SK-N-SH (cell line): Measurements from ENCODE around the gene DDX42. TPM values are rescaled to one million over a fixed set of nuclear protein-coding genes. Genes with fewer than 3 reads are reported as not detected.

Experiments used
- CTCF ChIA-PET: fragments of 300-600, 350-600 bp; formaldehyde crosslinking; extraction: SDS; loops from one replicate; lab custom pipeline; 2021; lab: Yijun Ruan, JAX
- POLR2A ChIA-PET: fragments of 350-600 bp; sonication (Branson Sonifier 250); formaldehyde crosslinking; extraction: SDS; loops from one replicate; lab custom pipeline; 2020; ENCODE audit warnings: antibody characterized with exemption, inconsistent platforms; lab: Yijun Ruan, JAX
- DNase-seq: peaks from one replicate; pipeline ENCODE4 v3.0.0; 2012
- H2AFZ ChIP-seq: fragments of 200-600 bp; sonication (generic); 2 replicates; pipeline ENCODE4 v1.8.1; 2016; ENCODE audit warnings: antibody characterized with exemption, mild to moderate bottlenecking, low read depth
- H3F3A ChIP-seq: fragments of 200-600 bp; sonication (generic); replicated peaks from 2 replicates; pipeline ENCODE3; 2016; ENCODE audit warnings: antibody characterized with exemption, mild to moderate bottlenecking; ENCODE audit not compliant: insufficient read depth
- H3K27ac ChIP-seq, 2 experiments: fragments of 200-500 bp in 1 of 2; fragments of 200-600 bp in 1 of 2; sonication (Bioruptor generic) in 1 of 2; sonication (generic), shearing (Covaris generic) in 1 of 2; 2 replicates each; pipeline versions ENCODE4 v1.5.1 to v1.6.1; 2014 to 2016; ENCODE audit warnings: low read depth in 2 of 2, inconsistent platforms in 1 of 2, low read length in 1 of 2, mild to moderate bottlenecking in 1 of 2, mixed read lengths in 1 of 2
- H3K27me3 ChIP-seq: fragments of 200-600 bp; sonication (generic), shearing (Covaris generic); 2 replicates; pipeline ENCODE4 v1.6.1; 2016; ENCODE audit warnings: mixed run types; ENCODE audit not compliant: insufficient read depth
- H3K36me3 ChIP-seq, 2 experiments: fragments of 200-500 bp in 1 of 2; fragments of 200-600 bp in 1 of 2; sonication (Bioruptor generic) in 1 of 2; sonication (generic) in 1 of 2; replicated peaks in 1 of 2; 2 replicates each; pipeline versions ENCODE3 to v1.5.1; 2014 to 2016; ENCODE audit warnings: low read length in 1 of 2, mild to moderate bottlenecking in 1 of 2; ENCODE audit not compliant: insufficient read depth in 2 of 2, control insufficient read depth in 1 of 2
- H3K4me1 ChIP-seq, 2 experiments: fragments of 200-500 bp in 1 of 2; fragments of 200-600 bp in 1 of 2; sonication (Bioruptor generic) in 1 of 2; sonication (generic), shearing (Covaris generic) in 1 of 2; 2 replicates each; pipeline versions ENCODE4 v1.5.1 to v1.6.1; 2014 to 2016; ENCODE audit warnings: low read depth in 1 of 2, low read length in 1 of 2, mixed run types in 1 of 2; ENCODE audit not compliant: insufficient read depth in 2 of 2, control insufficient read depth in 1 of 2
- H3K4me2 ChIP-seq: fragments of 200-600 bp; sonication (generic), shearing (Covaris generic); 2 replicates; pipeline ENCODE4 v1.6.1; 2017; ENCODE audit warnings: mixed run types
- H3K4me3 ChIP-seq, 2 experiments: fragments of 200-500 bp in 1 of 2; fragments of 200-600 bp in 1 of 2; sonication (Bioruptor generic) in 1 of 2; sonication (generic), shearing (Covaris generic) in 1 of 2; 2 replicates each; pipeline versions ENCODE4 v1.5.1 to v1.8.1; 2014 to 2016; ENCODE audit warnings: low read depth in 2 of 2, inconsistent platforms in 1 of 2, low read length in 1 of 2, mild to moderate bottlenecking in 1 of 2, mixed read lengths in 1 of 2, moderate library complexity in 1 of 2
- H3K79me2 ChIP-seq: fragments of 200-600 bp; sonication (generic); 2 replicates; pipeline ENCODE4 v1.8.1; 2017; ENCODE audit warnings: mild to moderate bottlenecking; ENCODE audit not compliant: insufficient read depth
- H3K9ac ChIP-seq: fragments of 200-600 bp; sonication (generic); 2 replicates; pipeline ENCODE4 v1.6.1; 2017; ENCODE audit warnings: mixed run types
- H3K9me2 ChIP-seq: fragments of 200-600 bp; sonication (generic); 2 replicates; pipeline ENCODE4 v1.6.1; 2017; ENCODE audit warnings: mixed run types
- H3K9me3 ChIP-seq: fragments of 200-600 bp; sonication (generic); 2 replicates; pipeline ENCODE4 v1.6.1; 2017; ENCODE audit warnings: mixed run types, mild to moderate bottlenecking, moderate library complexity
- H4K20me1 ChIP-seq: fragments of 200-600 bp; sonication (generic); 2 replicates; pipeline ENCODE4 v1.6.1; 2017; ENCODE audit warnings: mild to moderate bottlenecking, mixed run types; ENCODE audit not compliant: insufficient read depth
- EZH2phosphoT487 ChIP-seq: fragments of 200-600 bp; sonication (generic); IDR thresholded peaks from 2 replicates; pipeline ENCODE4 v1.6.1; 2017; ENCODE audit warnings: low read depth, mixed run types, mild to moderate bottlenecking, antibody characterized with exemption, moderate library complexity, borderline replicate concordance
- FOSL2 ChIP-seq: IDR thresholded peaks from 2 replicates; pipeline ENCODE4 v1.4.0; 2012; ENCODE audit warnings: low read depth, mild to moderate bottlenecking, moderate library complexity, borderline replicate concordance
- FOXJ3 ChIP-seq: sonication (generic); formaldehyde crosslinking; IDR thresholded peaks from 2 replicates; pipeline ENCODE4 v1.5.1; 2020; ENCODE audit warnings: mild to moderate bottlenecking, missing genetic modification reagents
- FOXM1 ChIP-seq: IDR thresholded peaks from 2 replicates; pipeline ENCODE4 v1.4.0; 2012; ENCODE audit warnings: low read depth, mild to moderate bottlenecking
- MEF2A ChIP-seq: IDR thresholded peaks from 2 replicates; pipeline ENCODE4 v1.4.0; 2012; ENCODE audit warnings: low read depth, borderline replicate concordance
- NRF1 ChIP-seq: IDR thresholded peaks from 2 replicates; pipeline ENCODE4 v1.6.1; 2012; ENCODE audit warnings: low read depth, mild to moderate bottlenecking, low read length
- RAD21 ChIP-seq: IDR thresholded peaks from 2 replicates; pipeline ENCODE4 v1.6.1; 2012; ENCODE audit warnings: mild to moderate bottlenecking, low read length
- RXRA ChIP-seq: IDR thresholded peaks from 2 replicates; pipeline ENCODE4 v1.4.0; 2012; ENCODE audit warnings: low read depth, mild to moderate bottlenecking, borderline replicate concordance
- TCF12 ChIP-seq: IDR thresholded peaks from 2 replicates; pipeline ENCODE4 v1.4.0; 2012
- USF1 ChIP-seq: IDR thresholded peaks from 2 replicates; pipeline ENCODE4 v1.4.0; 2012; ENCODE audit warnings: low read depth, borderline replicate concordance
- YY1 ChIP-seq: IDR thresholded peaks from 2 replicates; pipeline ENCODE4 v1.4.0; 2012; ENCODE audit warnings: low read depth, mild to moderate bottlenecking
- WGBS: methylation state at CpG from one replicate; pipeline ENCODE4 v1.1.6; 2017; ENCODE audit warnings: low lambda C conversion rate; 5-methylcytosine and 5-hydroxymethylcytosine counted together
- polyA plus RNA-seq, 3 experiments: library from polyadenylated mRNA; depleted of rRNA; stranded (reverse); fragments of >200 nt; gene quantifications; 2 replicates each; pipeline ENCODE4 v1.2.3, GENCODE V29; 2012
- TF ChIP-seq, protein P1 (sequence below): fragments of 150-350 bp; IDR thresholded peaks from 2 replicates; pipeline ENCODE4 v1.6.1; 2016; ENCODE audit warnings: mild to moderate bottlenecking, low read depth, low read length

DDX42 gene
- polyA plus RNA-seq, 1 of the 3 experiments (the other 2 are of a cell fraction): 115 TPM

- Histone ChIP-seq H3K9me3 (no peaks in the 10 kb centered on the region), H3K27me3 (no peaks in the 10 kb centered on the region), H3F3A (peaks cover 18% of the 10 kb centered on the region), H3K4me1 (no peaks in the 10 kb centered on the region), H3K9me2 (no peaks in the 10 kb centered on the region), H3K4me3 (no peak overlapping the region), H3K27ac (no peak overlapping the region), H4K20me1 (peaks cover 9% of the 10 kb centered on the region), H3K9ac (no peak overlapping the region), H3K36me3 (peaks cover 69 to 78% of the 10 kb centered on the region in 2 experiments), H3K4me2 (no peak overlapping the region), H3K79me2 (peaks cover 51% of the 10 kb centered on the region), H2AFZ (no peak overlapping the region)
- no peak for DNase-seq
- POLR2A ChIA-PET: interaction anchor here (1.0 to 1.5 kb wide), 2 partner anchors 11 to 13 kb away, joined by 3 read pairs; partner anchors contain the start of gene CCDC47
- CTCF ChIA-PET: interaction anchor here (0.6 to 4.0 kb wide), 7 partner anchors 11 to 940 kb away, joined by 3 to 17 read pairs (median 3); partner anchors contain the start of genes CCDC47 and DDX42
- TF ChIP-seq MEF2A (no peak), USF1 (no peak), TCF12 (no peak), FOXJ3 (CRISPR knock-in tag) (no peak), YY1 (no peak)
- WGBS: 94% methylated on average over 5 of the region's 5 CpGs
These were observed 11.6 kb upstream of the DDX42 start for GRCh38 chr17:63762161-63763078.

- Histone ChIP-seq H3K4me2 (no peak overlapping the region), H3F3A (peaks cover 14% of the 10 kb centered on the region), H3K4me1 (no peaks in the 10 kb centered on the region), H3K9ac (no peak overlapping the region), H3K9me3 (no peaks in the 10 kb centered on the region), H3K79me2 (peaks cover 74% of the 10 kb centered on the region), H3K9me2 (no peaks in the 10 kb centered on the region), H2AFZ (no peak overlapping the region), H3K27me3 (no peaks in the 10 kb centered on the region), H3K27ac (no peak overlapping the region), H4K20me1 (peaks cover 19% of the 10 kb centered on the region), H3K4me3 (no peak overlapping the region), H3K36me3 (peaks cover 58 to 62% of the 10 kb centered on the region in 2 experiments)
- WGBS: 85% methylated on average over 4 of the region's 4 CpGs
- ChIA-PET CTCF (interaction anchor here (4.0 kb wide), 1 partner anchor 11 kb away, joined by 17 read pairs; no protein-coding TSS in a partner anchor), POLR2A (interaction anchor here (1.3 kb wide), 1 partner anchor 9 kb away, joined by 5 read pairs; the partner anchor contains the start of genes CCDC47 and DDX42)
- no peak for DNase-seq
- no peak for TF ChIP-seq FOSL2
- no peak for TF ChIP-seq USF1
- TF ChIP-seq, protein P1, sequence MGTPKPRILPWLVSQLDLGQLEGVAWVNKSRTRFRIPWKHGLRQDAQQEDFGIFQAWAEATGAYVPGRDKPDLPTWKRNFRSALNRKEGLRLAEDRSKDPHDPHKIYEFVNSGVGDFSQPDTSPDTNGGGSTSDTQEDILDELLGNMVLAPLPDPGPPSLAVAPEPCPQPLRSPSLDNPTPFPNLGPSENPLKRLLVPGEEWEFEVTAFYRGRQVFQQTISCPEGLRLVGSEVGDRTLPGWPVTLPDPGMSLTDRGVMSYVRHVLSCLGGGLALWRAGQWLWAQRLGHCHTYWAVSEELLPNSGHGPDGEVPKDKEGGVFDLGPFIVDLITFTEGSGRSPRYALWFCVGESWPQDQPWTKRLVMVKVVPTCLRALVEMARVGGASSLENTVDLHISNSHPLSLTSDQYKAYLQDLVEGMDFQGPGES: no peak
- TF ChIP-seq NRF1: no peak
- no peak for TF ChIP-seq RAD21
- TF ChIP-seq RXRA: no peak
- TF ChIP-seq EZH2phosphoT487: no peak
- TF ChIP-seq FOXM1: no peak
These were observed 9.3 kb upstream of the DDX42 start for GRCh38 chr17:63764716-63765115.
